SK-N-DZ (cell line): ENCODE results near the gene MRPL38.
A peak's percentile ranks its signal among the peaks of the same experiment; 100 is the strongest.
"Not testable (repeated sequence)": the region's sequence is repeated elsewhere in the genome, so short reads cannot be mapped to it uniquely, and the experiment has no call there.

ENCODE experiments used
- DNase-seq: peaks from one replicate; pipeline ENCODE4 v3.0.0-alpha.2; 2015; ENCODE audit warnings: low spot score

Gene MRPL38

GRCh38 chr17:75855310-75856061, 49.2 kb downstream of the MRPL38 start, which contains the start of gene WBP2:
WBP2 (minus strand) TSS chr17:75855335; CDS start chr17:75855297, 38 bp downstream.
- peak; percentile 100 for DNase-seq

GRCh38 chr17:75854881-75855309, 49.8 kb downstream of the MRPL38 start:
- no peak for DNase-seq

DNA sequence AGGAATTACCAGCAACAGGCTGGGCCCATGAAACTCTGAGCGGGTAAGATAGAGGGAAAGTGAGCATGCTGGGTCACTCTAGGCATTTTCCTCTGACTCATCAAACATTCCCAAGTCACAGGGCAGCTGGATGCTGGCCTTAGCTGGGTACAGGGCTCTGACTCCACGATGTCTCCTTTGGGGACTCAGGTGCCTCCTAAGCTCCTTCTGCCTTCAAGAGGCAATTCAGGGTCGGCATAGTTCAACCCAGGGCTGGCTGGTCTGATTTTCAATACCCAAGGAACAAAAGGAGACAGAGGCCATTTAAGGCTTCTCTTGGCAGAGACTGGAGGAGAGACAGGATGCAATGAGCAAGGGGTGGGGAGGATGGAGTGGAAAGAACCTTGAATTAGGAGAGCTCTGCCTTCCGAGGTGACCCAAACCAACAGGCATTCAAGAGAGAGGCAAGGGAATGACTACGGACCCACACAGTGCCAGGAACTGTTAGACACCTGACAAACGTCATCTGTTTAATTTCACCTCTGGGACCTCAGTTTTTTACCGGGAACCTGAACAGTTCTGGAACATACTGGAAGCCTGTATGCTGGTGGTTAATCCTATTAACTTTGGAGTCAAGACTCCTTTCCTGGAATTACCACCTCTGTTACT, 50.5 kb downstream of the MRPL38 start:
- no peak for DNase-seq

DNA sequence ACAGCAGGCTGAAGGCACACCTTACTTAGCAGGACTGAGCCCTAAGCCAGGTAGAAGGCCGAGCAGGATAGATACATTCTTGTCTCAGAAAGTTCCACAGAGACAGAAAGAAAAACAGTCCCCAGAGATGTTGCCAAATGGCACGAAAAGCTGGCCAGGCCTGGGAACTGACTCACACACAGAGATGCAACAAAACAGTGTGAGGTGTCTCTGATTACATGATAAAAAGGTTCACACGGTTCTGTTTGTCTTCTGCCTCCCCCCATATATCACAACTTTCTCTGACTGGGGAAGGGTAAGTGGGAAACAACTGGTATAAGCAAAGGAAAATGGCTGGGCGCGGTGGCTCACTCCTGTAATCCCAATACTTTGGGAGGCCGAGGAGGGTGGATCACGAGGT, 51.3 kb downstream of the MRPL38 start:
- DNase-seq, result no peak

- DNase-seq, result not testable (repeated sequence)
Measured at GRCh38 chr17:75851693-75851991, 53.0 kb downstream of the MRPL38 start.

DNA sequence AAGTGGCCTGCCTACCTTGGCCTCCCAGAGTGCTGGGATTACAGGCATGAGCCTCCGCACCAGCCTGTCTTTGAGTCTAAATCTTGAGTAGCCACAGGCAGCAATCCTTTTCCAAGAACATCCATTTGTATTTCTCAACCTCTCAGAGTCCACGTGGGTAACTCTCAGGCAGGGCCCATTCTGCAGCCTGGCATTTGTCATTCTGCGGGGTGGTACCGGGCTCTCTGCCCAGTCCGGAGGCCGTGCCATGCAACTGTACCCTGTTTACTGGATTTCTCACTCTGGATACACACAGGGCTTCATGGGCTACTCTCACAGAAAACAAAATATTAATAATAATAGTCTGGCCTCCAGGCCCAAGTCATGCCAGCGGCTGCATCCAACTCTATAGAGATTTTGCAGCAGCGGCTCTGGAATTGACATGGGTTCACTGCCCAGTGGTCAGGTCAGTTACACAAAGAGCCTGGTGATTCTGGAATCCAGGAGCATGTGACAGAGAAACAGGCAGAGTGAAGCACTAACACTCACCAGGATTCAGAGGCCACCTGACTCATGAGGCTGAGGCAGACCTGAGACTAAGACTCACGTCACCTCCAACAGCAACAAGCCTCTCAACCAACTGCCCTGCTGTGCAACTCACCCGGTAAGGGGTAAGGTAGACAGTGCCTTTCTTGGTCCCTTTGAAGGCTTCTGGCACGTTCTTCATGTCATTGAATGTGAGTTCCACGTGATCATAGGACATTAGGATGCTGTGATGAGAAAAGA, 53.6 kb downstream of the MRPL38 start:
- no peak for DNase-seq

GRCh38 chr17:75849724-75850123, 55.0 kb downstream of the MRPL38 start:
- no peak for DNase-seq

DNA sequence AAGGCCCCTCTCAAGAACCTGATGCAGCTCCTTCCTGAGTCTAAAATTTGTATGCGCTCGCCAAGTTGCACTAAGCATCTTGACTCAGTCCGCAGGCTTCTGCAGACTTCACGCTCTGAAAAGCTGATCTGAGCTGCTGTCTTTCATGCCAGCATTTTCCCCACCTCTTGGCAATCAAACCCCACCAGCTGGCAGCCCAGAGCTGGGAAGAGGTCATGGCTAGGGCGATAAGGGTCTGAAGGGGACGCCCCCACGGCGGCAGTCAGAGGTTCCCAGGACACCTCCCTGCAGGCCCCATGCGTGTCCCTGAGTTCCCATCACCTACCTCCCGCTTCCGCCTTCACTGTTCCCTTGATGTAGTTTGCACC, 55.4 kb downstream of the MRPL38 start:
- no peak for DNase-seq
